Activated naive CD8-positive, alpha-beta T cell treated with anti-CD3 and anti-CD28 coated beads, Interleukin-2, amount 10 ng/mL, durations not matched to agents 7 days and 5 days (primary cell): ENCODE results near the gene TRDN. TPM values are rescaled to one million over a fixed set of nuclear protein-coding genes. Genes with fewer than 3 reads are reported as not detected.
"Not testable (repeated sequence)": the region's sequence is repeated elsewhere in the genome, so short reads cannot be mapped to it uniquely, and the experiment has no call there.

Experiments
- ATAC-seq: fragments of 150-1000 bp; cut with Tn5 transposase; one replicate; pipeline ENCODE4 v1.10.0; 2021; ENCODE audit warnings: low read depth, moderate library complexity
- POLR2A ChIA-PET: fragments of 350-600 bp; sonication (Branson Sonifier 250); formaldehyde crosslinking; loops from one replicate; lab custom pipeline; 2021; ENCODE audit warnings: antibody characterized with exemption; lab: Charles Lee
- DNase-seq: peaks from one replicate; pipeline ENCODE4 v3.0.0; 2021
- H3K27ac Mint-ChIP-seq: one replicate; pipeline ENCODE4 v1.8.0; 2022; ENCODE audit warnings: mild to moderate bottlenecking, mixed read lengths
- H3K27me3 Mint-ChIP-seq: one replicate; pipeline ENCODE4 v1.8.0; 2022; ENCODE audit warnings: mild to moderate bottlenecking, moderate library complexity, mixed read lengths
- H3K36me3 Mint-ChIP-seq: one replicate; pipeline ENCODE4 v1.8.0; 2021; ENCODE audit warnings: mild to moderate bottlenecking, mixed read lengths
- H3K4me1 Mint-ChIP-seq: one replicate; pipeline ENCODE4 v1.8.0; 2021; ENCODE audit warnings: mixed read lengths
- H3K4me3 Mint-ChIP-seq: one replicate; pipeline ENCODE4 v1.8.0; 2022; ENCODE audit warnings: mild to moderate bottlenecking, moderate library complexity, mixed read lengths
- H3K9me3 Mint-ChIP-seq: one replicate; pipeline ENCODE4 v1.8.0; 2021; ENCODE audit warnings: mixed read lengths
- total RNA-seq, 2 experiments: library from RNA; stranded (reverse); gene quantifications; one replicate each; pipeline ENCODE4 v1.2.3, GENCODE V29; 2021

TRDN gene
- total RNA-seq, 2 experiments from 2014 or later, result not detected

- POLR2A ChIA-PET, result no interaction called here
- Mint-ChIP-seq H3K36me3 (no peaks in the 10 kb centered on the region), H3K4me1 (no peaks in the 10 kb centered on the region), H3K27me3 (no peaks in the 10 kb centered on the region), H3K4me3 (no peak overlapping the region), H3K27ac (no peak overlapping the region), H3K9me3 (peaks cover 4% of the 10 kb centered on the region)
- ATAC-seq, result no peak
- no peak for DNase-seq
Measured at GRCh38 chr6:123565529-123565928, 71.2 kb downstream of the TRDN start.

GRCh38 chr6:123564361-123564760 is 72.4 kb downstream of the TRDN start:
- no peak for DNase-seq
- Mint-ChIP-seq H3K4me3 (no peak overlapping the region), H3K36me3 (no peaks in the 10 kb centered on the region), H3K9me3 (peaks cover 4% of the 10 kb centered on the region), H3K27ac (no peak overlapping the region), H3K4me1 (no peaks in the 10 kb centered on the region), H3K27me3 (no peaks in the 10 kb centered on the region)
- ATAC-seq, result no peak
- POLR2A ChIA-PET, result no interaction called here

- DNase-seq (no peak), ATAC-seq (no peak)
- Mint-ChIP-seq H3K4me1 (no peaks in the 10 kb centered on the region), H3K27me3 (no peaks in the 10 kb centered on the region), H3K27ac (no peak overlapping the region), H3K4me3 (no peak overlapping the region), H3K9me3 (peaks cover 4% of the 10 kb centered on the region), H3K36me3 (no peaks in the 10 kb centered on the region)
- POLR2A ChIA-PET, result no interaction called here
Measured at GRCh38 chr6:123562677-123563076, 74.1 kb downstream of the TRDN start.

- DNase-seq, result no peak
- peaks cover 4% of the 10 kb centered on the region for H3K9me3 Mint-ChIP-seq
- no peak overlapping the region for H3K27ac Mint-ChIP-seq
- H3K27me3 Mint-ChIP-seq, result no peaks in the 10 kb centered on the region
- POLR2A ChIA-PET, result no interaction called here
- ATAC-seq, result no peak
- H3K4me1 Mint-ChIP-seq, result no peaks in the 10 kb centered on the region
- H3K4me3 Mint-ChIP-seq, result no peak overlapping the region
- H3K36me3 Mint-ChIP-seq, result no peaks in the 10 kb centered on the region
Measured at GRCh38 chr6:123562264-123562663, 74.5 kb downstream of the TRDN start.

GRCh38 chr6:123559816-123560215 is 76.9 kb downstream of the TRDN start:
- ATAC-seq, H3K4me1 Mint-ChIP-seq, H3K9me3 Mint-ChIP-seq, H3K27ac Mint-ChIP-seq, H3K27me3 Mint-ChIP-seq, POLR2A ChIA-PET, H3K4me3 Mint-ChIP-seq, DNase-seq, H3K36me3 Mint-ChIP-seq: not testable (repeated sequence)

GRCh38 chr6:123557474-123557873 is 79.3 kb downstream of the TRDN start:
- POLR2A ChIA-PET, H3K27ac Mint-ChIP-seq, ATAC-seq, H3K4me3 Mint-ChIP-seq, H3K27me3 Mint-ChIP-seq, H3K9me3 Mint-ChIP-seq, H3K36me3 Mint-ChIP-seq, H3K4me1 Mint-ChIP-seq, DNase-seq: not testable (repeated sequence)

- H3K4me3 Mint-ChIP-seq, result no peak overlapping the region
- H3K27me3 Mint-ChIP-seq, result no peaks in the 10 kb centered on the region
- POLR2A ChIA-PET, result no interaction called here
- no peak for DNase-seq
- no peaks in the 10 kb centered on the region for H3K4me1 Mint-ChIP-seq
- H3K36me3 Mint-ChIP-seq, result no peaks in the 10 kb centered on the region
- no peak overlapping the region for H3K27ac Mint-ChIP-seq
- no peak for ATAC-seq
- no peaks in the 10 kb centered on the region for H3K9me3 Mint-ChIP-seq
Measured at GRCh38 chr6:123551939-123552707, 84.6 kb downstream of the TRDN start.

- DNase-seq (no peak), ATAC-seq (no peak)
- POLR2A ChIA-PET, result no interaction called here
- H3K4me3 Mint-ChIP-seq, result no peak overlapping the region
- no peaks in the 10 kb centered on the region for H3K36me3 Mint-ChIP-seq
- H3K4me1 Mint-ChIP-seq, result no peaks in the 10 kb centered on the region
- H3K9me3 Mint-ChIP-seq, result no peaks in the 10 kb centered on the region
- H3K27me3 Mint-ChIP-seq, result no peaks in the 10 kb centered on the region
- no peak overlapping the region for H3K27ac Mint-ChIP-seq
Measured at GRCh38 chr6:123550052-123550617, 86.6 kb downstream of the TRDN start.

GRCh38 chr6:123549476-123549875 is 87.3 kb downstream of the TRDN start:
- Mint-ChIP-seq H3K9me3 (no peaks in the 10 kb centered on the region), H3K4me3 (no peak overlapping the region), H3K4me1 (no peaks in the 10 kb centered on the region), H3K36me3 (no peaks in the 10 kb centered on the region), H3K27me3 (no peaks in the 10 kb centered on the region), H3K27ac (no peak overlapping the region)
- POLR2A ChIA-PET, result no interaction called here
- ATAC-seq, result no peak
- no peak for DNase-seq

- POLR2A ChIA-PET, result no interaction called here
- Mint-ChIP-seq H3K27ac (no peak overlapping the region), H3K4me3 (no peak overlapping the region), H3K27me3 (no peaks in the 10 kb centered on the region), H3K4me1 (no peaks in the 10 kb centered on the region), H3K36me3 (no peaks in the 10 kb centered on the region), H3K9me3 (no peaks in the 10 kb centered on the region)
- no peak for ATAC-seq
- DNase-seq, result no peak
Measured at GRCh38 chr6:123547216-123547978, 89.4 kb downstream of the TRDN start.

GRCh38 chr6:123546537-123546936 is 90.2 kb downstream of the TRDN start:
- Mint-ChIP-seq H3K36me3 (no peaks in the 10 kb centered on the region), H3K4me3 (no peak overlapping the region), H3K27ac (no peak overlapping the region), H3K4me1 (no peaks in the 10 kb centered on the region), H3K27me3 (no peaks in the 10 kb centered on the region), H3K9me3 (no peaks in the 10 kb centered on the region)
- ATAC-seq (no peak), DNase-seq (no peak)
- POLR2A ChIA-PET, result no interaction called here

- Mint-ChIP-seq H3K4me1 (no peaks in the 10 kb centered on the region), H3K36me3 (no peaks in the 10 kb centered on the region), H3K4me3 (no peak overlapping the region), H3K27ac (no peak overlapping the region), H3K27me3 (no peaks in the 10 kb centered on the region), H3K9me3 (no peaks in the 10 kb centered on the region)
- POLR2A ChIA-PET, result no interaction called here
- ATAC-seq (no peak), DNase-seq (no peak)
Measured at GRCh38 chr6:123541462-123541861, 95.3 kb downstream of the TRDN start.

GRCh38 chr6:123533862-123534648 is 102.7 kb downstream of the TRDN start:
- Mint-ChIP-seq H3K9me3 (no peaks in the 10 kb centered on the region), H3K36me3 (no peaks in the 10 kb centered on the region), H3K4me1 (no peaks in the 10 kb centered on the region), H3K4me3 (no peak overlapping the region), H3K27me3 (no peaks in the 10 kb centered on the region), H3K27ac (no peak overlapping the region)
- POLR2A ChIA-PET, result no interaction called here
- no peak for ATAC-seq
- no peak for DNase-seq
